HG03354 (cell line): Measurements from ENCODE around the gene MCM3.

Source experiments
- ATAC-seq: cut with Tn5 transposase; IDR thresholded peaks from one replicate; pipeline ENCODE4 v1.9.1; 2021; ENCODE audit warnings: mild to moderate bottlenecking; ENCODE audit not compliant: unreplicated experiment, poor library complexity, severe bottlenecking

MCM3 gene

GRCh38 chr6:52304983-52305390 is 20.4 kb upstream of the MCM3 start:
- peak; percentile 62 for ATAC-seq

- no peak for ATAC-seq
Observed at GRCh38 chr6:52303178-52303577, 18.6 kb upstream of the MCM3 start.

GRCh38 chr6:52301326-52301725 is 16.8 kb upstream of the MCM3 start:
- no peak for ATAC-seq

GRCh38 chr6:52300489-52300931 is 16.0 kb upstream of the MCM3 start:
- no peak for ATAC-seq

- no peak for ATAC-seq
Observed at GRCh38 chr6:52299653-52300052, 15.1 kb upstream of the MCM3 start.

GRCh38 chr6:52297433-52297832 is 12.9 kb upstream of the MCM3 start:
- no peak for ATAC-seq

GRCh38 chr6:52293067-52293466 is 8.5 kb upstream of the MCM3 start:
- no peak for ATAC-seq

- no peak for ATAC-seq
Observed at GRCh38 chr6:52288841-52289240, 4.3 kb upstream of the MCM3 start.

GRCh38 chr6:52288216-52288615 is 3.7 kb upstream of the MCM3 start:
- no peak for ATAC-seq

GRCh38 chr6:52286798-52287432 is 2.4 kb upstream of the MCM3 start:
- ATAC-seq = no peak

GRCh38 chr6:52285177-52286068 is 881 bp upstream of the MCM3 start:
- no peak for ATAC-seq

- ATAC-seq = peak; percentile 13
Observed at GRCh38 chr6:52284131-52284459, 447 bp downstream of the MCM3 start.

- ATAC-seq = no peak
Observed at GRCh38 chr6:52283111-52283510, 1.4 kb downstream of the MCM3 start.

GRCh38 chr6:52276130-52276529 is 8.4 kb downstream of the MCM3 start:
- ATAC-seq = no peak

- ATAC-seq = no peak
Observed at GRCh38 chr6:52271852-52272460, 12.6 kb downstream of the MCM3 start.

- ATAC-seq = peak; percentile 83
Observed at GRCh38 chr6:52263709-52264540, 20.6 kb downstream of the MCM3 start.

- ATAC-seq = no peak
Observed at GRCh38 chr6:52262620-52263344, 21.8 kb downstream of the MCM3 start.

GRCh38 chr6:52261229-52261628 is 23.3 kb downstream of the MCM3 start:
- ATAC-seq = no peak

GRCh38 chr6:52260634-52261033 is 23.9 kb downstream of the MCM3 start:
- no peak for ATAC-seq
